Suppressor macrophage treated with lipopolysaccharide for 1 hour (primary cell): ENCODE data around the gene TCEA3.
A peak's percentile ranks its signal among the peaks of the same experiment; 100 is the strongest.

Experiments used
- DNase-seq, 3 donors: peaks; one replicate each; pipeline ENCODE4 v3.0.0-alpha.2; 2020 to 2022

The TCEA3 gene

GRCh38 chr1:23446661-23447310 lies 22.2 kb upstream of the TCEA3 start:
- DNase-seq = no peak

- no peak for DNase-seq
These were observed 20.2 kb upstream of the TCEA3 start for GRCh38 chr1:23444596-23445390.

- peak; percentile 89 to 91 (median 89) for DNase-seq
These were observed 19.6 kb upstream of the TCEA3 start for GRCh38 chr1:23444104-23444533.

GRCh38 chr1:23442751-23443150 lies 18.2 kb upstream of the TCEA3 start:
- DNase-seq = no peak

GRCh38 chr1:23441446-23442148 lies 17.0 kb upstream of the TCEA3 start:
- DNase-seq = no peak

GRCh38 chr1:23438545-23438944 lies 14.0 kb upstream of the TCEA3 start:
- DNase-seq = no peak

GRCh38 chr1:23437355-23437664 lies 12.8 kb upstream of the TCEA3 start:
- DNase-seq = no peak

- no peak for DNase-seq
These were observed 12.2 kb upstream of the TCEA3 start for GRCh38 chr1:23436520-23437354.

- DNase-seq = no peak
These were observed 9.8 kb upstream of the TCEA3 start for GRCh38 chr1:23434260-23434775.

GRCh38 chr1:23433122-23433521 lies 8.6 kb upstream of the TCEA3 start:
- DNase-seq = no peak

- DNase-seq = no peak
These were observed 6.9 kb upstream of the TCEA3 start for GRCh38 chr1:23431431-23431830.

GRCh38 chr1:23430803-23431202 lies 6.3 kb upstream of the TCEA3 start:
- no peak for DNase-seq

GRCh38 chr1:23428136-23428905 lies 3.8 kb upstream of the TCEA3 start:
- no peak for DNase-seq

GRCh38 chr1:23427550-23427949 lies 3.0 kb upstream of the TCEA3 start:
- no peak for DNase-seq

GRCh38 chr1:23426828-23427227 lies 2.3 kb upstream of the TCEA3 start:
- DNase-seq = no peak

GRCh38 chr1:23425193-23425494 lies 596 bp upstream of the TCEA3 start:
- no peak for DNase-seq

GRCh38 chr1:23423415-23424292 lies 894 bp downstream of the TCEA3 start:
- DNase-seq = no peak

- no peak for DNase-seq
These were observed 1.6 kb downstream of the TCEA3 start for GRCh38 chr1:23422941-23423340.

GRCh38 chr1:23422241-23422877 lies 2.2 kb downstream of the TCEA3 start:
- DNase-seq = peak; percentile 69 to 77 (median 70)

- DNase-seq = no peak
These were observed 2.8 kb downstream of the TCEA3 start for GRCh38 chr1:23421753-23422240.

GRCh38 chr1:23421343-23421742 lies 3.2 kb downstream of the TCEA3 start:
- DNase-seq = no peak
